Measurements from ENCODE around the gene EEF1E1.

EEF1E1 gene

DNA sequence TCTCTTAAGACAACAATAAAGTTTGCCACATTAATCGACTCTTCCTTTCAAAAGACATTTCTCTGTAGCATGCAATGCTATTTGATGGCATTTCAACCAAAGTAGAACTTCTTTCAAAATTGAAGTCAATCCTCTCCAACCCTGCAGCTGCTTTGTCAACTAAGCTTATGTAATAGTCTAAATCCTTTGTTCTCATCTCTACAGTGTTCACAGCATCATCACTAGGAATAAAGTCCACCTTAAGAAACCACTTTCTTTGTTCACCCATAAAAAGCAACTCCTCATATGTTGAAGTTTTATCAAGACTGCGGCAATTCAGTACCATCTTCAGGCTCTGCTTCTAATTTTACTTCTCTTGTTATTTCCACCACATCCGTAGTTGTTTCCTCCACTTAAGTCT, 26.6 kb downstream of the EEF1E1 start:
- H3K36me3 ChIP-seq: no peaks in the 10 kb centered on the region
- TF ChIP-seq, protein P1, sequence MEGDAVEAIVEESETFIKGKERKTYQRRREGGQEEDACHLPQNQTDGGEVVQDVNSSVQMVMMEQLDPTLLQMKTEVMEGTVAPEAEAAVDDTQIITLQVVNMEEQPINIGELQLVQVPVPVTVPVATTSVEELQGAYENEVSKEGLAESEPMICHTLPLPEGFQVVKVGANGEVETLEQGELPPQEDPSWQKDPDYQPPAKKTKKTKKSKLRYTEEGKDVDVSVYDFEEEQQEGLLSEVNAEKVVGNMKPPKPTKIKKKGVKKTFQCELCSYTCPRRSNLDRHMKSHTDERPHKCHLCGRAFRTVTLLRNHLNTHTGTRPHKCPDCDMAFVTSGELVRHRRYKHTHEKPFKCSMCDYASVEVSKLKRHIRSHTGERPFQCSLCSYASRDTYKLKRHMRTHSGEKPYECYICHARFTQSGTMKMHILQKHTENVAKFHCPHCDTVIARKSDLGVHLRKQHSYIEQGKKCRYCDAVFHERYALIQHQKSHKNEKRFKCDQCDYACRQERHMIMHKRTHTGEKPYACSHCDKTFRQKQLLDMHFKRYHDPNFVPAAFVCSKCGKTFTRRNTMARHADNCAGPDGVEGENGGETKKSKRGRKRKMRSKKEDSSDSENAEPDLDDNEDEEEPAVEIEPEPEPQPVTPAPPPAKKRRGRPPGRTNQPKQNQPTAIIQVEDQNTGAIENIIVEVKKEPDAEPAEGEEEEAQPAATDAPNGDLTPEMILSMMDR (IDR thresholded peaks at IDR 0.05): no peak

GRCh38 chr6:8075185-8075584, 27.2 kb downstream of the EEF1E1 start:
- TF ChIP-seq, protein P1 (IDR thresholded peaks at IDR 0.05): no peak
- H3K4me3 ChIP-seq (ENCODE audit: low read depth in 1 of 2, low read length in 1 of 2): no peak overlapping the region
- H3K36me3 ChIP-seq: no peaks in the 10 kb centered on the region
- no peaks in the 10 kb centered on the region for H3K9me3 ChIP-seq
- peak overlapping the region; percentile 75 for H3K27ac ChIP-seq
- H3K27me3 ChIP-seq: no peaks in the 10 kb centered on the region
- H3K4me1 ChIP-seq (ENCODE audit: control insufficient read depth in 1 of 2, insufficient read depth in 1 of 2, low read depth in 1 of 2, low read length in 1 of 2): peaks cover 48 to 70% of the 10 kb centered on the region in 2 experiments

More for the DNA sequence above, 26.6 kb downstream of the EEF1E1 start:
- peaks cover 53 to 75% of the 10 kb centered on the region in 2 experiments for H3K4me1 ChIP-seq (ENCODE audit: control insufficient read depth in 1 of 2, insufficient read depth in 1 of 2, low read depth in 1 of 2, low read length in 1 of 2)
- peak overlapping the region; percentile 75 for H3K27ac ChIP-seq
- no peaks in the 10 kb centered on the region for H3K9me3 ChIP-seq
- H3K27me3 ChIP-seq: no peaks in the 10 kb centered on the region
- no peak overlapping the region for H3K4me3 ChIP-seq (ENCODE audit: low read depth in 1 of 2, low read length in 1 of 2)

DNA sequence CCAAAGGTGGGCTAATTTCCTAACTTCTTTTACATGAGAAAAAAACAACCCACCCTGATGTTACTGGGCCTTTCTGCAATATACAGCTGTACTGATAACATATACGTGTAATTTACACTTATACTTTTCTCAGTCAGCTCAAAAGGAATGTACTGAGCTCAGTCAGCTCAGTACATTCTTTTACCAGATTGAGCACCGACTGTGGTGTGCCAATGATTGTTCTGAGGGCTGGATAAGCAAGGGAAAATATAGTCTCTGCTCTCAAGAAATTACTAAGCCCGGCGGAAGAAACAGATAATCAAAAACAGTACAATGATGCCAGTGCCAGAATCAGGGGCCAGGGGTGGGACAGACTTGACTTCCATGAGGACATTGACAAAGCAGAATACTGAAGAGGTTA, 28.1 kb downstream of the EEF1E1 start:
- Histone ChIP-seq H3K4me3 (ENCODE audit: low read depth in 1 of 2, low read length in 1 of 2) (no peak overlapping the region), H3K9me3 (no peaks in the 10 kb centered on the region), H3K36me3 (no peaks in the 10 kb centered on the region), H3K27me3 (no peaks in the 10 kb centered on the region), H3K27ac (peak overlapping the region; percentile 75), H3K4me1 (ENCODE audit: control insufficient read depth in 1 of 2, insufficient read depth in 1 of 2, low read depth in 1 of 2, low read length in 1 of 2) (peaks cover 38 to 60% of the 10 kb centered on the region in 2 experiments)
- TF ChIP-seq, protein P1 (IDR thresholded peaks at IDR 0.05): no peak

DNA sequence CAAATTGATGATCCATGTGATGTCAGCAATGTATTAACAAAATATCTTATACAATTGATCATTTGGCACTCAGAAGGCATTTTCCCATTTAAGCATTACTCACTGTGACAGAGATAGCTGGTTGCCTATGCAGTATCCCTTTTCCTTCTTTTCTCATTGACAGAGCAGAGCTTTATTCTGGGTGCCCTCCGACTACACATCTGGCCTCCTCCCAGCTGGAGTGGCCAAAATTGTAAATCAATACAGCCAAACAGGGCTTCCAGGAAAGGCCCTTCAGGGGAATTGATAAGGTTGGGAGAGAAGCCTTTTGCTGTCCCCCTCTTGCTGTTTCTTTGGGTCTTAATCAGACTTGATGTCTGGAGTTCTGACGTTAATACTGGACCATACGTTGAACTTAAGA, 28.6 kb downstream of the EEF1E1 start:
- Histone ChIP-seq H3K9me3 (no peaks in the 10 kb centered on the region), H3K27me3 (no peaks in the 10 kb centered on the region), H3K36me3 (no peaks in the 10 kb centered on the region), H3K27ac (peak overlapping the region; percentile 75), H3K4me1 (ENCODE audit: control insufficient read depth in 1 of 2, insufficient read depth in 1 of 2, low read depth in 1 of 2, low read length in 1 of 2) (peaks cover 37 to 55% of the 10 kb centered on the region in 2 experiments), H3K4me3 (ENCODE audit: low read depth in 1 of 2, low read length in 1 of 2) (no peak overlapping the region)
- TF ChIP-seq, protein P1 (IDR thresholded peaks at IDR 0.05): no peak

GRCh38 chr6:8070718-8071117, 31.6 kb downstream of the EEF1E1 start:
- Histone ChIP-seq H3K36me3 (no peaks in the 10 kb centered on the region), H3K27me3 (no peaks in the 10 kb centered on the region), H3K27ac (no peak overlapping the region), H3K4me1 (ENCODE audit: control insufficient read depth in 1 of 2, insufficient read depth in 1 of 2, low read depth in 1 of 2, low read length in 1 of 2) (peaks cover 32 to 47% of the 10 kb centered on the region in 2 experiments), H3K9me3 (no peaks in the 10 kb centered on the region), H3K4me3 (ENCODE audit: low read depth in 1 of 2, low read length in 1 of 2) (no peak overlapping the region)
- TF ChIP-seq, protein P1 (IDR thresholded peaks at IDR 0.05): no peak

Measured in neutrophil (primary cell).